H9 (cell line): ENCODE results near the gene TRIM65. TPM values are rescaled to one million over a fixed set of nuclear protein-coding genes. Genes with fewer than 3 reads are reported as not detected.

Source experiments
- DNase-seq: peaks from one replicate; pipeline ENCODE4 v3.0.0-alpha.2; 2017
- H2AFZ ChIP-seq: one replicate; pipeline ENCODE4 v1.6.1; 2013; ENCODE audit warnings: mild to moderate bottlenecking, low read length, control low read depth, moderate library complexity
- H2AK5ac ChIP-seq: 2 replicates; pipeline ENCODE4 v1.6.1; 2013; ENCODE audit warnings: low read length, control low read depth, mixed read lengths; ENCODE audit not compliant: insufficient read length
- H2BK120ac ChIP-seq: one replicate; pipeline ENCODE4 v1.6.1; 2013; ENCODE audit warnings: low read depth, mild to moderate bottlenecking, low read length, control low read depth, inconsistent platforms; ENCODE audit not compliant: poor library complexity, severe bottlenecking
- H2BK12ac ChIP-seq: 2 replicates; pipeline ENCODE4 v1.6.1; 2013; ENCODE audit warnings: low read length, control low read depth, mixed read lengths, low read depth; ENCODE audit not compliant: insufficient read length
- H2BK15ac ChIP-seq: 2 replicates; pipeline ENCODE4 v1.6.1; 2013; ENCODE audit warnings: low read depth, low read length, control low read depth
- H2BK20ac ChIP-seq: one replicate; pipeline ENCODE4 v1.6.1; 2013; ENCODE audit warnings: low read depth, mild to moderate bottlenecking, low read length, control low read depth, inconsistent platforms; ENCODE audit not compliant: poor library complexity, severe bottlenecking
- H2BK5ac ChIP-seq: 2 replicates; pipeline ENCODE4 v1.6.1; 2013; ENCODE audit warnings: low read length, control low read depth, mixed read lengths; ENCODE audit not compliant: insufficient read length
- H3K14ac ChIP-seq: 2 replicates; pipeline ENCODE4 v1.6.1; 2013; ENCODE audit warnings: low read length, control low read depth; ENCODE audit not compliant: insufficient read depth
- H3K18ac ChIP-seq: 2 replicates; pipeline ENCODE4 v1.6.1; 2013; ENCODE audit warnings: low read depth, mild to moderate bottlenecking, mixed read lengths, low read length, control low read depth; ENCODE audit not compliant: insufficient read length
- H3K23ac ChIP-seq: 2 replicates; pipeline ENCODE4 v1.6.1; 2013; ENCODE audit warnings: low read length, control low read depth, mixed read lengths, low read depth; ENCODE audit not compliant: insufficient read length
- H3K23me2 ChIP-seq: 2 replicates; pipeline ENCODE4 v1.6.1; 2013; ENCODE audit warnings: low read depth, mild to moderate bottlenecking, mixed read lengths, low read length, control low read depth; ENCODE audit not compliant: insufficient read length, poor library complexity, severe bottlenecking
- H3K27ac ChIP-seq: 2 replicates; pipeline ENCODE4 v1.5.1; 2013; ENCODE audit warnings: low read length, control low read depth, mixed read lengths, low read depth; ENCODE audit not compliant: insufficient read length
- H3K27me3 ChIP-seq: 2 replicates; pipeline ENCODE4 v1.6.1; 2013; ENCODE audit warnings: low read length, control low read depth, inconsistent platforms; ENCODE audit not compliant: insufficient read depth
- H3K4ac ChIP-seq: 2 replicates; pipeline ENCODE4 v1.6.1; 2013; ENCODE audit warnings: low read depth, mild to moderate bottlenecking, control low read depth, inconsistent platforms, low read length, moderate library complexity
- H3K4me1 ChIP-seq: 2 replicates; pipeline ENCODE4 v1.6.1; 2013; ENCODE audit warnings: low read length, control low read depth, inconsistent platforms; ENCODE audit not compliant: insufficient read depth
- H3K4me2 ChIP-seq: 2 replicates; pipeline ENCODE4 v1.6.1; 2013; ENCODE audit warnings: low read length, control low read depth, mixed read lengths; ENCODE audit not compliant: insufficient read length, insufficient read depth
- H3K56ac ChIP-seq: 2 replicates; pipeline ENCODE4 v1.6.1; 2013; ENCODE audit warnings: low read depth, mild to moderate bottlenecking, mixed read lengths, low read length, control low read depth; ENCODE audit not compliant: insufficient read length
- H3K79me1 ChIP-seq: 2 replicates; pipeline ENCODE4 v1.6.1; 2013; ENCODE audit warnings: low read depth, mild to moderate bottlenecking, moderate library complexity, low read length, control low read depth, inconsistent platforms; ENCODE audit not compliant: insufficient read depth, poor library complexity, severe bottlenecking
- H3K79me2 ChIP-seq: 2 replicates; pipeline ENCODE4 v1.6.1; 2013; ENCODE audit warnings: low read length, control low read depth, inconsistent platforms; ENCODE audit not compliant: insufficient read depth
- H3K9ac ChIP-seq: 2 replicates; pipeline ENCODE4 v1.6.1; 2013; ENCODE audit warnings: low read length, control low read depth, mixed read lengths; ENCODE audit not compliant: insufficient read length; ENCODE audit errors: extremely low read depth
- H3K9me3 ChIP-seq: one replicate; pipeline ENCODE4 v1.6.1; 2013; ENCODE audit warnings: low read depth, low read length, inconsistent platforms; ENCODE audit not compliant: control insufficient read depth
- H3T11ph ChIP-seq: one replicate; pipeline ENCODE4 v1.6.1; 2013; ENCODE audit warnings: mild to moderate bottlenecking, low read length, control low read depth, inconsistent platforms
- H4K20me1 ChIP-seq: one replicate; pipeline ENCODE4 v1.6.1; 2013; ENCODE audit not compliant: control insufficient read depth, insufficient read length, insufficient read depth
- H4K5ac ChIP-seq: 2 replicates; pipeline ENCODE4 v1.6.1; 2013; ENCODE audit warnings: low read depth, mild to moderate bottlenecking, mixed read lengths, low read length, control low read depth; ENCODE audit not compliant: insufficient read length
- H4K8ac ChIP-seq: replicated peaks from 2 replicates; pipeline ENCODE4 v1.6.1; 2013; ENCODE audit warnings: low read length, control low read depth, mixed read lengths, low read depth; ENCODE audit not compliant: insufficient read length
- H4K91ac ChIP-seq: 2 replicates; pipeline ENCODE4 v1.6.1; 2013; ENCODE audit warnings: low read depth, mild to moderate bottlenecking, moderate library complexity, mixed read lengths, low read length, control low read depth; ENCODE audit not compliant: insufficient read length
- H3K27ac Mint-ChIP-seq, 3 experiments: 2 replicates in 2 of 3; 3 replicates in 1 of 3; pipeline ENCODE4 v1.8.0; 2020 to 2021; ENCODE audit warnings: mixed read lengths in 3 of 3, mild to moderate bottlenecking in 1 of 3, moderate library complexity in 1 of 3
- H3K27me3 Mint-ChIP-seq: 2 replicates; pipeline ENCODE4 v1.8.0; 2021; ENCODE audit warnings: low read depth, mild to moderate bottlenecking, moderate library complexity, mixed read lengths
- H3K36me3 Mint-ChIP-seq, 3 experiments: 2 replicates in 2 of 3; 3 replicates in 1 of 3; pipeline ENCODE4 v1.8.0; 2020 to 2021; ENCODE audit warnings: low read depth in 3 of 3, mixed read lengths in 3 of 3; ENCODE audit not compliant: insufficient read depth in 1 of 3
- H3K4me1 Mint-ChIP-seq, 2 experiments: 2 replicates each; pipeline ENCODE4 v1.8.0; 2020; ENCODE audit warnings: mixed read lengths in 2 of 2
- H3K4me3 Mint-ChIP-seq, 2 experiments: 2 replicates in 1 of 2; 3 replicates in 1 of 2; pipeline ENCODE4 v1.8.0; 2020 to 2021; ENCODE audit warnings: mild to moderate bottlenecking in 2 of 2, mixed read lengths in 2 of 2, moderate library complexity in 1 of 2
- H3K9me3 Mint-ChIP-seq, 2 experiments: 2 replicates in 1 of 2; 3 replicates in 1 of 2; pipeline ENCODE4 v1.8.0; 2020; ENCODE audit warnings: mild to moderate bottlenecking in 2 of 2, mixed read lengths in 2 of 2, moderate library complexity in 1 of 2
- CTCF ChIP-seq: fragments of 200-600 bp; sonication (generic); conservative IDR thresholded peaks from 3 replicates; pipeline ENCODE4 v1.8.0; 2021; ENCODE audit warnings: antibody characterized with exemption, mild to moderate bottlenecking
- WGBS: extraction: QIAGEN DNeasy Blood & Tissue Kit; methylation state at CpG from one replicate; pipeline ENCODE4 v1.1.7; 2013; ENCODE audit warnings: missing lambda C conversion rate, low lambda C conversion rate, mixed read lengths; ENCODE audit not compliant: insufficient read length; ENCODE audit errors: extremely low coverage; 5-methylcytosine and 5-hydroxymethylcytosine counted together
- total RNA-seq: library from RNA; stranded (reverse); gene quantifications from 2 replicates; pipeline ENCODE4 v1.2.1, GENCODE V29; 2021

TRIM65 gene
- total RNA-seq, 1 experiment from 2014 or later = 34.1 TPM

DNA sequence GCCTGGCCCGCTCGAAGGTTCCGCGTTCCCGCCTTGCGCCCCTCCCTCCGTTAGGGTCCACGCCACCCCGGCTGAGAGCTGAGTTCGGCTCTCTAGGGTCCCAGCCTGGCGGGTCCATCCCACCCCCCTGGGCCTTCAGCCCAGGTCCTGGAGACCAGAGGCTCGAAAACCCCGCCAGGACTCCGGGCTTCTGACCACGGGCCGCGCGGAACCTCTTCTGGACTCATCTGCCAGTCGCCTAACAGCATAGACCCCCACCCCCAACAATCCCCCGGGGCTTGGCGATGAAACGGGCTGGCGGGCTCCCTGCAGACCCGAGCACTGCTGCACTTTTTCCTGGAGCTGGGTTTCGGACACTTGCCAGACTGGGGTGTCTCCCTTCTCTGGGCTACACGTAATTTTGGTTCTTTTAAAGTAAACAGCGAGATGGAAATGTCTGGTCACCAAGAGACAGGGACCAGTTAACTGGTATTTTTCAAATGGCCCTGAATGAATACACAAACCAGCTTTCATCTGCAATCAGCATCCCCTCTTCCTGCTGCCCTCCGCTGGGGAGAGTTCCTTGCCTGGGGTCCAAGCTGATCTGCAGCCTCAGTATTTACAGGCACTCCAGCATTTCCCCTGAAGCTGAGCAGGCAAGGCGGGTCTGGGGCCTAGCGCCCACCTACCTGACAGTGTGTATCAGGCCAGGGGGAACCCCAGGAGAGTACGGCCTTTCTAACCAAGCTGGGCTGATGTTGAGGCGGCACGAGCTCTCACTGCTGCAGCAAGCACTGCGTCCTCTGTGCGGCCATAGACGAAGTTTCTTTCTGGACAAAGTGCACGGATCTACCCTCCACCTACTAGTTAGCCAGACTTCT, 639 bp upstream of the TRIM65 start:
- Histone ChIP-seq H4K91ac (no peak overlapping the region), H3K18ac (no peak overlapping the region), H4K5ac (no peak overlapping the region), H3K56ac (no peak overlapping the region), H3K27ac (no peak overlapping the region), H3K23me2 (peaks cover 8% of the 10 kb centered on the region), H3K4me2 (peak overlapping the region; percentile 63), H2BK20ac (no peak overlapping the region), H3K27me3 (no peaks in the 10 kb centered on the region), H2BK120ac (no peak overlapping the region), H2AFZ (no peak overlapping the region), H2AK5ac (no peak overlapping the region), H3T11ph (no peak overlapping the region), H4K8ac (no peak overlapping the region), H2BK15ac (no peak overlapping the region), H2BK12ac (no peak overlapping the region), H3K9ac (no peak overlapping the region), H2BK5ac (no peak overlapping the region), H3K4ac (no peak overlapping the region), H4K20me1 (no peaks in the 10 kb centered on the region), H3K9me3 (no peaks in the 10 kb centered on the region), H3K14ac (no peak overlapping the region), H3K79me1 (no peaks in the 10 kb centered on the region), H3K79me2 (no peaks in the 10 kb centered on the region), H3K23ac (no peak overlapping the region), H3K4me1 (no peaks in the 10 kb centered on the region; the same call in 1 of the 2 replicates)
- peak; percentile 74 for DNase-seq
- Mint-ChIP-seq H3K36me3 (peaks cover 14 to 49% (median 40%) of the 10 kb centered on the region in 3 experiments), H3K27ac (peak overlapping the region in 2 of 3 experiments; percentile 61 to 70; a peak in 5 of 7 replicates), H3K9me3 (no peaks in the 10 kb centered on the region), H3K4me1 (peaks cover 25 to 28% of the 10 kb centered on the region in 2 experiments), H3K27me3 (no peaks in the 10 kb centered on the region; the same call in 1 of the 2 replicates), H3K4me3 (peak overlapping the region; percentile 51 to 74)
- TF ChIP-seq CTCF = no peak
- no CpG with 5 or more reads among the region's 37 CpGs for WGBS
